Measurements from ENCODE around the gene PXMP4.

DNA sequence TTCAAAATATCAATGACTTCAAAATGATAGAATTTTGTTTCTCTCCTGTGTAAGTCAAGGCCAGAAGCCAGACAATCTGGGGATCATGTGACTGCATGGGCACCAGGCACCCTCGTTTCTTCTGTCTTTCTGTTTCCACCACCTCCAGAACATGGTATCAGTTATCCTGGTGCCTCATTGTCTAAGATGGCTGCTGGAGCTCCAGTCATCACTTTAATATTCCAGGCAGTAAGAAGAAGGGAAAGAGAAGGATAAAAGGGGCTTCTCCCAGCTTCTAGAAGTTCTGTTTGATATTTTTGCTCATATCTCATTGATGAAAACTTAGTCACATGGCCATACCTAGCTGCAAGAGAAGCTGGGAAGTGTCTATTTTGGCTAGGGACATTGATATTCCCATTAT is 37.3 kb upstream of the PXMP4 start:
- TF ChIP-seq CTCF (conservative IDR thresholded peaks at IDR 0.05) (no peak), EZH2 (IDR thresholded peaks at IDR 0.05; ENCODE audit: low read depth) (no peak)

All from PC-9 (cell line).